GM21737 (cell line): ENCODE results near the gene MYO7B.

ENCODE experiments used
- ATAC-seq: cut with Tn5 transposase; IDR thresholded peaks from one replicate; pipeline ENCODE4 v1.9.1; 2021; ENCODE audit warnings: mild to moderate bottlenecking, moderate library complexity; ENCODE audit not compliant: unreplicated experiment

Gene MYO7B

GRCh38 chr2:127585270-127585807, 49.9 kb downstream of the MYO7B start:
- ATAC-seq = no peak

DNA sequence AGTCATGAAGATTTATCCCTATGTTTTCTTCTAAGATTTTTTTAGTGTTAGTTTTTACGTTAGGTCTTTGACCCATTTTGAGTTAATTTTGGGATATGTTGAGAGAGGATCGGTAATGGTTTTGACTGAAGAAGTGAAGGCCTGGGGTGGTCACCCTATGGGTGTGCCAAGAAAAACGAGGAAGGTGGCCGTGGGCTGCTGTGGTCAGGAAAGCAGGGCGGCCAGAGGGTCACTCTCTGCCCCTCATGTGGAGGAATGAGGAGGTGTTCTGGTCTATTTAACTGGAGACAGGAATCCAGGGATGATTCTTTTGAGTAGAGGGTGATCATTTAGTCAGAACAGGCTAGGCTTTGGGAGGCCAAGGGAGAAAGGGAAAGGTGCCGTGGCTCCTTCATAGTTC, 50.7 kb downstream of the MYO7B start:
- ATAC-seq = no peak

- no peak for ATAC-seq
These were observed 51.3 kb downstream of the MYO7B start for GRCh38 chr2:127586746-127587295.

GRCh38 chr2:127588241-127588640, 52.8 kb downstream of the MYO7B start:
- ATAC-seq = no peak

- ATAC-seq = no peak
These were observed 53.9 kb downstream of the MYO7B start for GRCh38 chr2:127589358-127589757.

GRCh38 chr2:127589841-127590240, 54.4 kb downstream of the MYO7B start:
- ATAC-seq = no peak

- ATAC-seq = no peak
These were observed 55.1 kb downstream of the MYO7B start for GRCh38 chr2:127590386-127591190.

- ATAC-seq = peak; percentile 78
These were observed 55.9 kb downstream of the MYO7B start for GRCh38 chr2:127591221-127591923.

DNA sequence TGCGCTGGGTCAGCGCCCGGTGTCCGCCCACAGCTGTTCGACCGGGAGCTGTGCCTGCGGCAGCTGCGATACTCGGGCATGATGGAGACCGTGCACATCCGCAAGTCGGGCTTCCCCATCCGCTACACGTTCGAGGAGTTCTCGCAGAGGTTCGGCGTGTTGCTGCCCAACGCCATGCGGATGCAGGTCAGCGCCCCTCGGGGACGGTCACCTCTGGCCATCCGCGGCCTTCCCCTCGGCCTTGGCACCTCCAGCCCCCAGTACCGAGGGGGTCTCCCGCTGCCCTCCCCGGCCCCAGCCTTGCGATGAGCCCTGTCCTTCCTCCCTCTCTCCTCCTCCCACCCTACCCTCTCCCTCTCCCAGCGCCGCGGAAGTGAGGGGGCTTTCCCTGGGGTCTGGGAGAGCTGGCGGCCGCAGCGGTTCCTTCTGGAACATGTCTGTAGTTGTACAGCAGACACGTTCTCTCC, 57.3 kb downstream of the MYO7B start:
- ATAC-seq = no peak

DNA sequence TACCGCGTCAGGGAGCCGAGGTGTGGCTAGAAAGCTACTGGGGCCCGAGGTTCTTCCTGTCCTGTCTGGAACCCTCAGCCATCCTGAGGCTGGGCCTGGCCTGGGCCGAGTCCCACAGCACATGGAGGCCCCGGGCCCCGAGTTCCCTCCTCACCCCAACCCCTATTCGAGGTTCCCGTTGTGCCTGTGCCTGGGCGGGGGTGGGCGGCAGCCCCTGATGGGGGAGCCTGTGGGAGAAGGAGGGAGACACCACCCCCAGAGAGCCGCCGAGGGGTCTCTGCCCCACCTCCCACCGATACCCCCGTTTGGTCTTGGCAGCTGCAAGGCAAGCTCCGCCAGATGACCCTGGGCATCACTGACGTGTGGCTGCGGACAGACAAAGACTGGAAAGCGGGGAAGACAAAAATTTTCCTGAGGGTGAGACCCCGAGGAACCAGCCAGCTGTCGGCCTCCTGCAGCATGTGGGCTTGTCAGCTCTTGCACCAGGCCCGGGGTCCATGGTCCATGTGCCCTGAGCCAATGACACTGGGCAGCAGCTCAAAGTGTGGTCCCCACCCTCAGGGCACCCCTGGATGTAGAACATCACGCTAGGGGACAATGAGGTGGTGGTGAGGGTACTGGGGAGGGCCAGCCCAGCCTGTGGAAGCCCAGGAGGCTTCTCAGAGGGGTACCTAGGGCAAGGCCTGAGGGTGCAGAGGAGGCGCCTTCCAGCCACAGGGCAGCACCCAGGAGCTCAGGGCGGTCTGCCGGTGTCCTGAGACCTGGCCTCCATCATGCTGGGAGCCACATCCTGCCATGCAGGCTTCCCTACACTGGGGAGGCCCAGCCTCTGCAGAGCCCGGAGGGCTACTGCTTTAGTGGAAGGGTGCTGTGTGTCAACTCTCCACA, 58.0 kb downstream of the MYO7B start:
- ATAC-seq = no peak

GRCh38 chr2:127594116-127594591, 58.7 kb downstream of the MYO7B start:
- no peak for ATAC-seq

- ATAC-seq = no peak
These were observed 61.0 kb downstream of the MYO7B start for GRCh38 chr2:127596311-127597045.

GRCh38 chr2:127597046-127597983, 61.8 kb downstream of the MYO7B start:
- no peak for ATAC-seq

- no peak for ATAC-seq
These were observed 62.5 kb downstream of the MYO7B start for GRCh38 chr2:127597984-127598380.

DNA sequence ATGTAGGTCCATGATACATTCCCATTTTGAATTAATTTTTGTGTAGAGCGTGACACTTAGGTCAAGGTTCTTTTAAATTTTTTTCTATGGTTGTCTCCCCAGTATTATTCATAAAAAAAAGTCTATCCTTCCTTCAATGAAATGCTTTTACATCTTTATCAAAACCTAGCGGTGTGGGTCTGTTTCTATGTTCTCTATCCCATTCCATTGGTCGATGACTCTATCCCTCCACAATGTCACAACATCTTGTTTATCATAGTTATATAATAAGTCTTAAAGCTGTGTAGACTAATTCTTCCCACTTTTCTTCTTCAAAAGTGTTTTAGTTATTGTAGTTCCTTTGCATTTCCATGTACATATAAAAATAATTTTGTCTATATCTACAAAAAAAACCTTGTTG, 63.2 kb downstream of the MYO7B start:
- ATAC-seq = no peak

- no peak for ATAC-seq
These were observed 63.7 kb downstream of the MYO7B start for GRCh38 chr2:127599211-127599610.

DNA sequence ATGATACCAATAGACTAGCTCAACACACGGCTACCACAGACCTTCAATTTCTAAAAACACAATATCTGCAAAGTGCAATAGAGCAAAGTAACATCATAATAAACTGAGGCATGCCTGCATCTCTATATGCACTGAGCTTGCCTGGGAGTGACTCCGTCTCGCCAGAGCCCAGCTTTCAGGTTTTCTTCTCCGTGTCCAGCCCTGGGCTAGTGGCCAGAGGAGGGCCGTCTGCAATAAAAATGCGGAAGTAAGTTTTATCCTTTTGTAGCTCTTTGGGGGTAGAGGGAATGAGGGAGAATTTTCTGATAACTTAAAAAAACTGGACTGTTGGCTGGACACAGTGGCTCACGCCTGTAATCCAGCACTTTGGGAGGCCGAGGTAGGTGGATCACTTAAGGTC, 69.5 kb downstream of the MYO7B start:
- ATAC-seq = no peak

- ATAC-seq = no peak
These were observed 70.3 kb downstream of the MYO7B start for GRCh38 chr2:127605691-127606263.
